ENCODE data around the gene RAB40A.
A peak's percentile ranks its signal among the peaks of the same experiment; 100 is the strongest.

Gene RAB40A, protein sequence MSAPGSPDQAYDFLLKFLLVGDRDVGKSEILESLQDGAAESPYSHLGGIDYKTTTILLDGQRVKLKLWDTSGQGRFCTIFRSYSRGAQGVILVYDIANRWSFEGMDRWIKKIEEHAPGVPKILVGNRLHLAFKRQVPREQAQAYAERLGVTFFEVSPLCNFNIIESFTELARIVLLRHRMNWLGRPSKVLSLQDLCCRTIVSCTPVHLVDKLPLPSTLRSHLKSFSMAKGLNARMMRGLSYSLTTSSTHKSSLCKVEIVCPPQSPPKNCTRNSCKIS

GRCh38 chrX:103519389-103519788, at the start of gene RAB40A:
RAB40A (minus strand) TSS chrX:103519489; CDS start chrX:103500756, 18,733 bp downstream.
- DNase-seq, result no peak

DNA sequence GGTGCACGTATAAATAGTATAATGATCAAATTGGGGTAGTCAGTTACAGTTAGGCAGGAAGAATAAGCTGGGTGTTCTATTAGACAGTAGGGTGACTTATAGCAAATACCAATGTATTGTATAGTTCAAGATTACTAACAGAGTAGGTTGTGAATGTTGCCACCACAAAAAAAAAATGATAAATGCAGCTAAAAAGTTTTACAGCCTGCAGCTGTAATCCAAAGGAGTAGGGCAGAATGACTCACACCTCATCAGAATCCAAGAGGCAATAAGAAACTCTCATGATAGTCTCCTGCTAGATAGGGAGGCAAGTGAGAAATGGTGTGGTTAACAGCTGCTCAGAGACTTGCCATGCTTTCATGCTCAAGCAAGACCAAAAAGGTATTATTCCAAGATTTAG, 46.5 kb upstream of the RAB40A start:
- DNase-seq, result no peak

DNA sequence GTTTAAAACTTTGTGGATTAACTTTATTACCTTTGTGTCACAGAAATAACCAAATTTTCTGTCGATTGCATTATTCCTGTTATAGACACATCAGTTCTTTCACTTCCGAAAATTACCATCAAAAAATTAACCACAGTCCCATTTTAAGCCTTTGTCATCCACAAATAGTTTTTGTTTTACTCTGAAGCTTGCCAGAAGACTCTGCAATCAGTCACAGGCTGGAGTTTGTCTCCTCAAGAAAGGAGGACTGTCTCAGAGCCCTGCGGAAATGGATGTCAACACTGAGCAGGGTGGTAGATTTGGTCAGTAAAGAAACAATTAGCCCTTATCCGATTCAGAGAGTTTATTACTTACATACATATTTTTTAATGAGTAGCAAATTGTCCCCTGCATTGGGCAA, 45.9 kb upstream of the RAB40A start:
- no peak for DNase-seq

- no peak for DNase-seq
Measured at GRCh38 chrX:103562801-103563200, 43.5 kb upstream of the RAB40A start.

DNA sequence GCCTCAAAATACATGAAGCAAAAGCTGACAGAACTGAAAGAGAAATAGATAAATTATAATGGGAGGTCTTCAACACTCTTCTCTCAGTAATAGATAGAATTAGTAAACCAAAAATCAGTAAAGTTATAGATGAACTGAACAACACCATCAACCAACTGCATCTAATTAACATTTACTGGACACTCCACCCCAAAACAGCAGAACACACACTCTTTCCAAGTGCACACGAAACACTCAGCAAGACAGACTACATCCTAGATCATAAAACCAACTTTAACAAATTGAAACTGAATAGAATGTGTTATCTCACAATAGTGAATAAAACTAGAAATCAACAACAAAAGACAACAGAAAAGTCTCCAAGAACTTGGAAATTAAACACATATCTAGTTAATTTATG, 41.0 kb upstream of the RAB40A start:
- no peak for DNase-seq

DNA sequence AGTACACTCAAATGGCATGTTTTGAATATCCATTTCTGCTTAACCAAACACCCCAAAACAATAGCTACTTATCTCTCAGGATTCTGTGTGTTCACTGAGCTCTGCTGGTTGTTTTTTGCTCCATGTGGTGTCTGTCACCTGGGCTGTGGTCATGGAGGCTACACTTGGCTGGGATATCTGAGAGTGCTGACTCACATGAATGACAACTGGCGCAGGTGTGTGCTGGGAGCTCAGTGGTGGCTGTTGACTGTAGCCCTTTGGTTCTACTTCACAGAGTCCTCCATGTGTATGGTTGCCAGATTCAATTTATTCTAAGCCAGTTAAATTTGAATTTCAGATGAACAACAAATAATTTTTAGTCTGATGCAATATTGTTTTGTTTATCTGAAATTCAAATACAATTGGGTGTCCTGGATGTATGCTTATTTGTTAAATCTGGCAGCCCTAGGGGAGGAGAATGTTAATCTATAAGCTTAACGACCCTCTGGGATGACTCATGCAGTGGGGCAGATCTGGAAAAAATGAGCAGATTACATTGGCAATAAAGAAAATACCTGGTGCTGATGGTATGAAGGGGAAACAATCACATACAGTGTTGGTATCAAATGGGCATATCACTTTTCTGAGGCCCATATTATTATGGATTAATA, 37.8 kb upstream of the RAB40A start:
- no peak for DNase-seq

GRCh38 chrX:103554687-103555424, 35.6 kb upstream of the RAB40A start:
- no peak for DNase-seq

DNA sequence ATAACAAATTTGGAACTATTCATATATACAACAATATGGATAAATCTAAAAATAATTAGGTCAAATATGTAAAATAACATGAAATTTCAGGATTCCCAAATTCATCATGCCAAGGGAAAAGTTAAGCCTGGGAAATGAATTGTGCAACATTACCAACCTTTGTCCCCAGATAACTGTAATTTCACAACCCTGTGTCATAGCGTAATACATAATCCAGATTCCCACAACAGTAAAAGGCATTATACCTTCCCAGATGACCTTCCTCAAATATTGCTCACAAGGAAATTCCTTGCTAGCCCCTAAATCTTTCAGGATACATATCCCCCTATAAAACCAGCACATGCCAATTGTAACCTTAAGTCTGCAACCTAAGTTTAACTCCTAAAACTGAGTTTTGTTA, 32.9 kb upstream of the RAB40A start:
- DNase-seq, result no peak

DNA sequence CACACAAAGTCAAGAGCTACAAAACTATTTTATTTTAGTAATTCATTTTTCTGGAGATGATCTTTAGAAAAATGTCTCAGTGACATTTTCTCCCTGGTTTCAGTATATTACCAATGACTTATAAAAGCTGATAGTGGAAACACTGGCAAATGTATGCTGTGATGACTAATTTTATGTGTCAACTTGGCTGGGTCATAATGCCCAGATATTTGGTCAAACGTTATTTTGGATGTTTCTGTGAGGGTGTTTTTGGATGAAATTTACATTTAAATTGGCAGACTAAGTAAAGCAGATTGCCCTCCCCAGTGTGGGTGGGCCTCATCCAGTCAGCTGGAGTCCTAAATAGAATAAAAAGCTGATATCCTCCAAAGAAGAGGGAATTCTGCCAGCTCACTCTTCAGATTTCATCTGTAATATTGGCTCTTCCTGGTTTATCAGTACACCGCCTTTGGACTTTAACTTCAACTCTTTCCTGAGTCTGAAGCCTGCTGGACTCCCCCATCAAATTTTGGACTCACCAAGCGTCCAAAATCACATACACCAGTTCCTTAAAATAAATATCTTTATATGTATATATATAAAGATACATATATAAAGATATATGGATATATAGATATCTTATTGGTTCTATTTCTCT, 31.2 kb upstream of the RAB40A start:
- no peak for DNase-seq

GRCh38 chrX:103549916-103550315, 30.6 kb upstream of the RAB40A start:
- DNase-seq, result no peak

- DNase-seq, result no peak
Measured at GRCh38 chrX:103540145-103540544, 20.9 kb upstream of the RAB40A start.

DNA sequence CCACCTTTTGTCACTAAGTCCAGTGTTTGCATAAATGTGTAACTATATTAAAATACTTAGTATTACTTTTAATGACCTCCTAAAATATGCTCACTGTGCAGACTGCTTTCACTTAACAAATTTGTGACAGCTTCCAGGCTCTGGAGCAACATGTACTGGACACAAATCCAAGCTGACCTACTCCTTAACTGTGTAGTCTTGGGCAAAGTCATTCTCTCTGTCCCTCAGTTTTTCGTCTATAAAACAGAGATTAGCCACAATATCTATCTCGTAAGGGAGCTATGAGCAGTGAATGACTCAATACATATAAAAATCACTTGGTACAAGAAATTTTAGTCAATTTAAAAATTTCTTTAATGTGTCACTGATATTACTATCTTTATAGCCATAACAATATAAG, 20.4 kb upstream of the RAB40A start:
- DNase-seq, result no peak

DNA sequence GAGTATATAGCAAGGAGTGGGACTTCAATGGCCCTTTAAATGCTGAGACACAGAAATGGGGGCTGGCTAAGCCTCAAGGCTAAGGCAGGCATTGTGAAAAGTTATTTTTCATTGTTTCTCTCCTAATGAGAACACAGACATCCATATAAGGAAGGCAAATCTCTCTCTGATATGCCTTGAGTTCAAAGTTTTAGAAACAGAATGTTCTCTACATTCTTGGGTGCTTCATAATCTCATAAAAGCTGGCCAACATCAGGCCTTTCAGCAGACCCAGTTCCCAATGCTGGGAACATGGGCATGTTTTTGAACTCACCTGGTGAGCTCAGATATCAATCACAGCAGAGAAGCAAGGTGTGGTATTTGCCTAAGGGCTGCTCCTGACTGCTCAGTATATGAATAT, 19.4 kb upstream of the RAB40A start:
- no peak for DNase-seq

GRCh38 chrX:103537871-103538387, 18.6 kb upstream of the RAB40A start:
- no peak for DNase-seq

DNA sequence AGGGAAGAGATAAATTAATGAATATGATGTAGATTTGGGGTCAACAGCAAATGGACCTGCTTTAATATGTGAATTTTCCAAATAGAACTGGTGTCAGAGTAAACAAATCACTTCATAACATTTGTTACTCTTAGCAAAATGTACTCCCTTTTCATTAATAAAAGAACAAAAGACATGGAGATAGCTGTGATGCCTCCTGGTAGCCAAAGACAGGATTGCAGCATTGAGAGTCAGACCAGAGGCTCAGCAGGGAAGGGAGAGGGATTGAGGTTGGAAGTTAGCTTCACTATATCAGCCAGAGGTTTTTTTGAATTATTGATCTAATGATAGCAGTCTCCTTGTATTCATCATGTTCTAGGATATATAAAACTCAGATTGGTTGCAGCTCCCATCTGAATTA, 17.4 kb upstream of the RAB40A start:
- no peak for DNase-seq

DNA sequence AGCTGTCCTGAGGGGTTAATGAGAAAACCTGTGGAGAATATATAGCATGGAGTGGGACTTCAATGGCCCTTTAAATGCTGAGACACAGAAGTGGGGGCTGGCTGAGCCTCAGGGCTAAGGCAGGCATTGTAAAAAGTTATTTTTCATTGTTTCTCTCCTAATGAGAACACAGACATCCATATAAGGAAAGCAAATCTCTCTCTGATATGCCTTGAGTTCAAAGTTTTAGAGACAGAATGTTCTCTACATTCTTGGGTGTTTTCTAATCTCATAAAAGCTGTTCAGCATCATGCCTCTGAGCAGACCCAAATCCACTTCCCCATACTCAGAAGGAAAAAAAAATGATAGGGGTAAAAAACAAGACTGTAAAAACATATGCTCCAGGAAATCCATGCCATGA, 16.8 kb upstream of the RAB40A start:
- no peak for DNase-seq

DNA sequence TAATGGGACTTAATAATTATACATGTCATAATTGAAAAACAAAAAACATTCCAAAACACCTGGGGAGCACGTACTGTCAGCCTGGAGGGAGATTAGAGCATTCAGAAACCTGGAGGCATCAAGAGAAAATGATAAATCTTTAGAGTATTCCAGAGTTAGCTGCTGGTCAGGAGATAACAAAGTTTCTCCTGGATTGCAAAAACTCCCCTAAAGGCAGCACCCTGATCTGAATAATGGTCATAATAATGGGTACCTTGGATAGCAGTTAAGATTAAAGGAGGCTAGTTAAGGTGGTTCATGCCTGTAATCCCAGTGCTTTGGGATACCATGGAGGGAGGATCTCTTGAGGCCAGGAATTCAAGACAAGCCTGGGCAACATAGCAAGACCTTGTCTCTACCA, 15.9 kb upstream of the RAB40A start:
- no peak for DNase-seq

- peak; percentile 38 to 65 for DNase-seq
Measured at GRCh38 chrX:103533511-103534216, 14.4 kb upstream of the RAB40A start.

DNA sequence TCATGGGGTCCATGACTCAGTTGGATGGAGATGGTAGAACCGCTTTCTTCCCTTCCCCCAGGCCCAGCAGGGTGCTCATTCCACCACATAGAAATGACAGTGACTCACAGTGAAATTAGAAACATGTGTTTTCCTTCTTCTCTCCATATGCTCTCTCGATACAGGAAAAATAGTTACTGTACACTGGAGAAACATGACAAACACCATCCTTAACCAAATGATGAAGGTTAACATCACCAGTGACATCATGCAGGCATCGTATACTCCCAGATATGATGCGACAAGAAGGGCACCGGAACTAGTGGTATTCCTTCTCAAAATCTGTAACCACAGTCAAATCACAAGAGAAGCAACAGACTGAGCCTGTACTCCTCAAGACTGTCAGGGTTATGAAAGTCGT, 11.7 kb upstream of the RAB40A start:
- no peak for DNase-seq

DNA sequence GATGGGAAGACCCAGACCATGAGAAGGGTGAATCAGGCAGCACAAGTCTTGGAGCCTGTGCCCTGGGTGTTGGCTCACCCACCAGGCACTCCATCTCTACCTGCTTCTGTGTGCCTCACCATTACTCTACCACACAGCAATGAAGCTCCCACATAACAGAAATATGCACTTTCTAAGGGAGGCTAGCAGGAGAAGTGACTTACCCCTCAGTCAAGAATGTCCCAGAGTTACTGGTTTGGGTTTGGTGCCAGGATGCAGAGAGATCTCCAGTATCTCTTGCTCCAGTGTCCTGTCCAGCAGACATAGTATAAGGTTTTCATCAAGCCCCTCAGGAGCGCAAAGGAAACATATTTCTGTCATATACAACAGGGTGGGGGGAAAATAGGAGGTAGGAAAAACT, 11.3 kb upstream of the RAB40A start:
- no peak for DNase-seq

DNA sequence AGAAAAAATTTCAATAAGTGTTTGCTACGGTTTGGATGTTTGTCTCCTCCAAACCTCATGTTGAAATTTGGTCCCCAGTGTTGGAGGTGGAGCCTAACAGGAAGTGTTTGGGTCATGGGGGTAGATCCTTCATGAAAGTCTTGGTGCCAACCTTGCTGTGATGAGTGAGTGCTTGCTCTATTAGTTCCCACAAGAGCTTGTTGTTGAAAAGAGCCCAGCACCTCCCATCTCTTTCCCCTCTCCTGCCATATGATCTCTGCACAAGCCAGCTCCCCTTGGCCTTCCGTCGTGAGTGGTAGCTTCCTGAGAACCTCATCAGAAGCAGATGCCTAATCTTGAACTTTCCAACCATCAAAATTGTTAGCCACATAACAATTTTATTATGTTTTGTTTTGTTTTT, 10.3 kb upstream of the RAB40A start:
- DNase-seq, result no peak

DNA sequence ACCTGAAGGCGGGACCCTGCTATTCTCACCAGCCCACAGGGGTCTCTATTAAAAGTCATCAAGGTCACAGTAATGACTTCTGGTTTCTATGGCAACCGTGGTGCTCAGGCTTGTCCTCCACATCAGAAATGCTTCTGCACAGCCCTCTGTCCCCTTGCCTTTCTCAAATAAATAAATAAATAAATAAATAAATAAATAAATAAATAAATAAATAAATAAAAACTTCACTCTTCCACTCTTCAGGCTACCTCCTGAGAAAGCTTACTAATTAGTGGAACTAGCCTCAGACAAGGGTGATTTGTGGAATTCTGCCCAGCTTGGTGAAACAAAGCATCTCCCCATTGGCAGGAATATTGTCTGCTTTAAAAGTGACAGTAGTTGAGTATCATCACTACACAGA, 5.5 kb upstream of the RAB40A start:
- DNase-seq, result no peak

DNA sequence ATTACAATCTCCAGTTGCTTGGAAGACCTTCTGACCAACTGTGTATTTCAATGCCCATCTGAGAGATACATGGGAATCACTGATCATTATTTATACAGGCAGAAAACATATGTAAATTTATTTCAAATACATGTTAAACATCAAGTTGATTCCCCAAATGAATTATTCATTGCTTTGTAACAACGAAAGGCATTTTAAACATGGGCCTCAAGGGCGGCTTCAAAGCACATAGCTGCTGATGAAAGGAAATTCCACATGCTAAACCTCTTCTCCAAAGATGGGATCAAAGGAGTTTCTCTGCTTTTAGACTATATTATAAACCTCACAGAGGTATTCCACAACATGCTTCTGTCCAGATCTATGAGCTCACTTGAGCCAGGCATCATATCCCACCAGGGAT, 4.3 kb upstream of the RAB40A start:
- DNase-seq, result no peak

Data from Kasumi-1 (cell line).